ENCODE measurements around the gene NFATC2IP.
"Not testable (repeated sequence)": the region's sequence is repeated elsewhere in the genome, so short reads cannot be mapped to it uniquely, and the experiment has no call there.

NFATC2IP gene

GRCh38 chr16:28974437-28975157 is 23.9 kb downstream of the NFATC2IP start, which contains the start of gene SPNS1:
Gene SPNS1, plus strand, starts transcription at chr16:28974778. Its CDS starts 374 bp downstream, at chr16:28975152.
- DNase-seq: peak; percentile 96

- peak; percentile 12 for DNase-seq
Observed at GRCh38 chr16:28975158-28975599, 24.4 kb downstream of the NFATC2IP start.

DNA sequence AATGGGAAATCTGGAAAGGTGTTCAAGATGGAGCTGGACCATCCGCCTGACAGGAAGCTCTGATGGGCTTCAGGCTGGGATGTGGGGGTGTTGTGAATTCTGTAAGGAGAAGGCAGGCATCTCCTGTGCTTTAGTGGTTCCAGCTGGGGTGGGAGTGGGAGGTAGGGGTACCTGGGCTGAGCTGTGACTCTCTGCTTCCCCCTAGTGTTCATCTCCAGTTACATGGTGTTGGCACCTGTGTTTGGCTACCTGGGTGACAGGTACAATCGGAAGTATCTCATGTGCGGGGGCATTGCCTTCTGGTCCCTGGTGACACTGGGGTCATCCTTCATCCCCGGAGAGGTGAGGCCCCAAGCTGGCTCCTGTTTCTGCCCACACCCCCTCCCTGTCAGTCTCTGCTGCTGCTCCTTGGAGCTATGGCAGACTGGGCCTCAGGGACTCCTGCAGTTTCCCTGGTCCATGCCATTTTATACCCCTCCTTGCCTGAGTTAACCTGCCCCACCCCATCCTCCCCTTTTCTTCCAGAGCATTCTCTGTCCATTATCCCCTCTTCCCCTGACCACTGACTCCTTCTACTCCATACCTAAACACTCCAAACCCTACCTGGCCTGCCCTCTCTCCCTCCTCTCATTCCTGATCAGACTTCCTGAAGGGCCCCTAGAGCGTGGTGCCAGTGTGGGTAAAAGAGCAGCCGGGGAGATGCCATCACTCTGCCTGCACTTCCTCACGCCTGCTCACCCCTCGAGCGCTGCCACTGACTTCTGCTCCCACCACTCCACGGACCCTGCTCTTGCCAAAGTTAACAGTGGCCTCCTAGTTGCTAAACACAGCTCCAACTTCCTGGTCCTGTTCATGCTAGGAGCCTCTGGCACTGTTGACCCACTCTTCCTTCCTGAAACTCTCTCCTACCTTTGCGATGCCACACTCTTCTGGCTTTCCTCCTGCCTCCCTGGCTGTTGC is 27.2 kb downstream of the NFATC2IP start:
- peak; percentile 50 for DNase-seq

DNA sequence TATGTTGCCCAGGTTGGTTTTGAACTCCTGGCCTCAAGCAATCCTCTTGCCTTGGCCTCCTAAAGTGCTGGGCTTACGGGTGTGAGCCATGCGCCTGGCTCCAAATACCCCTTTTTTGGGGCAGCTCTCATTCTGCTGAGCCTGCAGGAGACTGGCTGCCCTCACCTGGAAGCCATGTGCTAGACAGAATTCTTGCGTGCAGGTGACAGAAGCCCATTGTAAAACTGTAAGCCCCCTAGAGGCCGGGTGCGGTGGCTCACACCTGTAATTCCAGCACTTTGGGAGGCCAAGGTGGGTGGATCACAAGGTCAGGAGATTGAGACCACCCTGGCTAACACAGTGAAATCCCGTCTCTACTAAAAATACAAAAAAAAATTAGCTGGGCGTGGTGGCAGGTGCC is 29.6 kb downstream of the NFATC2IP start:
- not testable (repeated sequence) for DNase-seq

DNA sequence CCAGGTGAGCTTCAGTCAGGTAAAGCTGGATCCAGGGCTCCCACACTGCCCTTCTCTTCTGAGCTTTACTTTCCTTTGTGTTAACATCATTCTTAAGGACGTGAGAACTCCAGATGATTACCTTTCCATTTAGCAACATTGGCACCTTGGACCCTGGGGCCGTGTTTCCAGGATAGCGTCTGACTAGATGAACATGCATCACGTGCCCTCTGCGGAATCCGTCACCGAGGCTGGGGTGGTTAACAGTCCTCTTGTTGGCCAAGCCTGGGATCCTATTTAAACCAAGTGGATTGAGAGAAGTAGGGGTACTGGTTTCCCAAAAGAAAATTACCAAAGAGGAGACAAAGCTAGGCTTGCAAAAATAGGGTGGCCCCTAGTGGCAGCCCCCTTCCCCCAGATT is 30.2 kb downstream of the NFATC2IP start:
- DNase-seq: no peak

DNA sequence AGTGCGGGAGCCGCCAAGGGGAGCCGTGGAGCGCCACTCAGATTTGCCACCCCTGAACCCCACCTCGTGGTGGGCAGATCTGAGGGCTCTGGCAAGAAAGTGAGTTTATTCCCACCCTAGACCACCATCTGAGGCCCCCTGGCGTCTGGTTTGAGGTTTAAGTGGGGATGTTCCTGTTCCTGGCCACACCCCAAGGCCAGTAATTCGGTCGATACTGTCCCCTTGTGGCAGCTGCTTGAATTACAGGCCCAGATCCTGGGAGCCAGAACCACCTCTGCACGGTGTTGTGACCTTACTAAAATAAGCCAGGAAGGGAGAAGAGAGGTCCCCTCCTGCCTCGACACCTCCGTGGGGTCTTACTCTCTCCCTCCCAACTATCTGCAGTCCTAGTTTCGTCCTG is 30.8 kb downstream of the NFATC2IP start:
- peak; percentile 11 for DNase-seq

GRCh38 chr16:28982418-28982817 is 31.7 kb downstream of the NFATC2IP start:
- DNase-seq: no peak

GRCh38 chr16:28982949-28983348 is 32.2 kb downstream of the NFATC2IP start:
- no peak for DNase-seq

- DNase-seq: no peak
Observed at GRCh38 chr16:28983644-28984043, 32.9 kb downstream of the NFATC2IP start.

DNA sequence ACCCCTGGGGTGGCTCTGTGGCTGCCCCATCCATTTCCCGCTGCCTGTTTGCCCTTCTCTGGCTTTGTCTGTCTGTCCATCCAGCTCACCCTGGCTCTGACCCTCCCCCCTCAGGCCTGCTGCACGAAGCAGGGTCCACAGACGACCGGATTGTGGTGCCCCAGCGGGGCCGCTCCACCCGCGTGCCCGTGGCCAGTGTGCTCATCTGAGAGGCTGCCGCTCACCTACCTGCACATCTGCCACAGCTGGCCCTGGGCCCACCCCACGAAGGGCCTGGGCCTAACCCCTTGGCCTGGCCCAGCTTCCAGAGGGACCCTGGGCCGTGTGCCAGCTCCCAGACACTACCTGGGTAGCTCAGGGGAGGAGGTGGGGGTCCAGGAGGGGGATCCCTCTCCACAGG is 33.4 kb downstream of the NFATC2IP start:
- DNase-seq: no peak

DNA sequence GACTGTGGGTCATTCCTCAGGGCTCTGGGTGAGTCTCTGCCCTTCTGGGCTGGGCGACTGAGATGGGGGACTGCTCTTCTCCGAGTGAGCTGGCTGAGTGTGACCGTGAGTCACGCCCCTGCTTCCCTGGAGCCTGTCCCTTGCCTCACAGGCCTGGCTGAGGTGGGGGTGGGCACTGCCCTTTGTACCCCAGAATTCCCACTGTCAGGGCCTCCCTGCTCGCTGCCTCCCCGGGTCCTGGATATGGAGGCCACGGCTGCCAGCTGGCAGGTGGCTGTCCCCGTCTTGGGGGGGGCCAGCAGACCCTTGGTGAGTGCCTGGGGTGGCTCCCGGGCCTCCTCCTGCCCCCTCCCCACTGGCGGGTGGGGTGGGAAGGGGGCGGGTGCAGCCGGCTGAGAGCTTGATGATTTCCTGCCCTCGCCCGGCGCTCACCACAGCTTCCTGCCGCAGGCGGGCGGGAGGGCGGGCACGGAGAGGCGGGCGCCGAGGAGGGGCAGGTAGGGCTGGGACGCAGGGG is 33.9 kb downstream of the NFATC2IP start, which contains the start of gene LAT:
Gene LAT, plus strand, starts transcription at position 434 of the 517 bp plus-strand sequence. CDS start 366 bp downstream, outside the sequence.
- DNase-seq: no peak

- no peak for DNase-seq
Observed at GRCh38 chr16:28985211-28986041, 34.7 kb downstream of the NFATC2IP start.

DNA sequence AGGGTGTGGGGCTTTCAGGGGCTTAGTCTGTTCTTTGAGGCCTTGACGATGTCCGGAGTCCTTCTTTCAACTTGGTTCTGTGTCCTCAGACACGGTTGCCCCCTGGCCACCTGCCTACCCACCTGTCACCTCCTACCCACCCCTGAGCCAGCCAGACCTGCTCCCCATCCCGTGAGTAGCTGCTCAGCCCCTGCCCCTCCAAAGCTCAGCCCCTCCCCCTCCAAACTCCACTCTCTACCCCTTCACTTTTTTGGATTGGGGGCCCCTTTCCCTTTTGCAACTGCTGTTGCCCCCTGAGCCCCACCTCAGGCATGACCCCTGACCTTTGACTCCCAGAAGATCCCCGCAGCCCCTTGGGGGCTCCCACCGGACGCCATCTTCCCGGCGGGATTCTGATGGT is 35.3 kb downstream of the NFATC2IP start:
- no peak for DNase-seq

DNA sequence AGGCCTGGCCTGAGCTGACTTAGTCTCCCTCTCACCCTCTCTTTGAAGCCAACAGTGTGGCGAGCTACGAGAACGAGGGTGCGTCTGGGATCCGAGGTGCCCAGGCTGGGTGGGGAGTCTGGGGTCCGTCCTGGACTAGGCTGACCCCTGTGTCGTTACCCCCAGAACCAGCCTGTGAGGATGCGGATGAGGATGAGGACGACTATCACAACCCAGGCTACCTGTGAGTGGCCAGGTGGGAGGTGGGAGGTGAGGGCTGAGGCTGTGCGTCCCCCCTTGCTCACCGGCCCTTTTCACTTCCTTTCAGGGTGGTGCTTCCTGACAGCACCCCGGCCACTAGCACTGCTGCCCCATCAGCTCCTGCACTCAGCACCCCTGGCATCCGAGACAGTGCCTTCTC is 35.8 kb downstream of the NFATC2IP start:
- no peak for DNase-seq

DNA sequence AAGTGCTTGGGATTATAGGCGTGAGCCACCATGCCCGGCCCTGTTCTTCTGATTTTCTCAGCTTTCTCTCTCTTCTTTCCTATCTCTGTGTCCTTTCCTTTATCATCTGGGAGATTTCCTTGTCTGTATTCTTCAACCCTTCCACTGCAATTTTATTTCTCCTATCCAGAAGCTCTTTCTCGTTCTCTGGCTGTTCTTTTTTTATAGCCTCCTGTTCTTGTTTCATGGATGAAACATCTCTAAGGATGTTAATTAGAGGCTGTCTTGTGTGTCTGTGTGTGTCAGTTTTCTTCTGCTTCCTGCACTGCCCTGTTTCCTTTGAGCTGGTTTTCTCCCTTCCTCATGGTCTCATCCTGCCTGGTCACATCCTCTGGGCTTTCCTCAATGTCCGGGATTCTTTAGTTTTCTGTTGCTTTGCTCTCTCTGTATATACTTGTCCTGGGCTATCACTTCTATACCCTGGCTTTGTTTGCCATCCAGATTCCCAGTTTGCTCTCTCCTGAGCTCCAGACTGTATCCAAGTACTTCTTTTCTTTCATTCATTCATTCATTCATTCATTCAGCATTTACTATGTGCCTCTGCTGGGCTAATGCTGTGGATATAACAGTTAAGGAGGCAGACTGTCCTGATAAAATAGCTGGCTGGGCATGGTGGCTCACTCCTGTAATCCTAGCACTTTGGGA is 36.6 kb downstream of the NFATC2IP start:
- no peak for DNase-seq

- DNase-seq: no peak
Observed at GRCh38 chr16:28989363-28989762, 38.6 kb downstream of the NFATC2IP start.

- DNase-seq: no peak
Observed at GRCh38 chr16:28990375-28991040, 39.8 kb downstream of the NFATC2IP start.

GRCh38 chr16:28991687-28992086 is 41.0 kb downstream of the NFATC2IP start:
- DNase-seq: no peak

- DNase-seq: no peak
Observed at GRCh38 chr16:28992496-28992895, 41.8 kb downstream of the NFATC2IP start.

DNA sequence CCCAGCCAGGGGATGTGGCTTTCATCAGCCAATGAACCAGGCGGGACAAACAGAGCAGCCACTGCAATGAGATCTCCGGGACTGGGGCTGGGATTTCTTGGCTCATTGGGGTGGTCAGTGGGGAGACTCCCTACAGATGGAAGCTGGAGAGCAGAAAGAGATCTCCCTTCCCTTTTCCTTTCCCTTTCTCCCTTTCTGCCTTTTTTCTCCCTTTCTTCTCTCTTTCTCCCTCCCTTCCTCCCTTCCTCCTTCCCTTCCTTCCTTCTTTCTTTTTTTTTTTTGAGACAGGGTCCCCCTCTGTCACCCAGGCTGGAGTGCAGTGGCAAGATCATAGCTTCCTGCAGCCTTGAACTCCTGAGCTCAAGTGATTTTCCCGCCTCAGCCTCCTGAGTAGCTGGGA is 48.1 kb downstream of the NFATC2IP start:
- no peak for DNase-seq

DNA sequence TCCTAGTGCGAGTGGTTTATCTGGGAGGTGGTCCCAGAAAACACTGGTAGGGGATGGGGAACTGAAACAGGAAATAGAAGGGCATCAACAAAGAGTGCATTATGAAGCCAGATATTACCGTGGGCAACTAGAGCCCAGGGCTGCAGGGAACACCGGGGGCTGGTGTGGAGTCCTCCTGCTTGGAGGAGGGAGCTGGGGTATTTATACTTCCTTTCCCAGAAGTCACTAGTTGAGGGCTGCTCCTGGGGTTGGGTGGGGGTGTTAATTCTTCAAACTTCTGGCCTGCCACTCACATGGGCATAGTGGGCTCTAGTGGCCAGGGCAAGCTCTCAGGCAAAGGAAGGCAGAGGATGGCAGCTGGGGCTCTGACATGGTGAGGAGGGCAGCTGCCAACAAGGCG is 48.8 kb downstream of the NFATC2IP start:
- DNase-seq: no peak

All from DMS53 (cell line).